Rectal smooth muscle tissue (tissue), 1 donor: ENCODE measurements around the gene NAALAD2.
A peak's percentile ranks its signal among the peaks of the same experiment; 100 is the strongest.
"Not testable (repeated sequence)": the region's sequence is repeated elsewhere in the genome, so short reads cannot be mapped to it uniquely, and the experiment has no call there.

ENCODE experiments used
- H3K27ac ChIP-seq: one replicate; pipeline ENCODE4 v1.7.0; 2013; ENCODE audit warnings: low read depth, low read length, inconsistent platforms
- H3K27me3 ChIP-seq: one replicate; pipeline ENCODE4 v1.7.0; 2013; ENCODE audit warnings: low read length; ENCODE audit not compliant: control insufficient read depth, insufficient read depth
- H3K36me3 ChIP-seq: one replicate; pipeline ENCODE4 v1.7.0; 2013; ENCODE audit warnings: low read length; ENCODE audit not compliant: control insufficient read depth, insufficient read depth
- H3K4me1 ChIP-seq: one replicate; pipeline ENCODE4 v1.7.0; 2013; ENCODE audit warnings: low read length; ENCODE audit not compliant: control insufficient read depth, insufficient read depth
- H3K4me3 ChIP-seq: one replicate; pipeline ENCODE4 v1.7.0; 2013; ENCODE audit warnings: low read length
- H3K9ac ChIP-seq: one replicate; pipeline ENCODE4 v1.7.0; 2013; ENCODE audit warnings: low read length

The NAALAD2 gene

DNA sequence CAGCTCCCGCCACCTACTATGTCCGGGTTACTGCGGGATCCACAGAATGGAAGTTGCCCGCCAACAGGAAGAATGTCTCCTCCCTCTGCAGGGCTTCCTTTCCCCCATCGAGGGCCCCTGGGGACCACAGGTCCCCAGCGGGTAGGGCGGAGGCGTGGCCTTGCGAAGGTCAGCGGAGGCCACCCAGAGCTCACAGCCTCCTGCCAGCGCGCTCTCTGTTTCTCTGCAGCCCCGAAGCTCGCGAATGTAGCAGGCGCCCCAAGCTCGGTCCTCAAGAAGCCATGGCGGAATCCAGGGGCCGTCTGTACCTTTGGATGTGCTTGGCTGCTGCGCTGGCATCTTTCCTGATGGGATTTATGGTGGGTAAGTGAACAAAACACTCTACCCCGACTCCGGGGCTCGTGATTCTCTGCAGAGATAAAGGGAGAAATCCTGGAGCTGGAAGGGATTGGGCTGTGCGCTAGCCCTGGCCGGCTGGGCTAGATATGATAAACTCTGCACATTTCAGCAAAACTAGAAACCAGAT is at the start of gene NAALAD2:
Gene NAALAD2 (plus strand): TSS at position 186 of the 526 bp plus-strand sequence. CDS start 96 bp downstream, at position 282.
- Histone ChIP-seq H3K36me3 (no peaks in the 10 kb centered on the region), H3K9ac (no peak within 1 kb of the TSS), H3K27me3 (no peaks in the 10 kb centered on the region), H3K4me3 (peak within 1 kb of the TSS; percentile 56), H3K4me1 (no peaks in the 10 kb centered on the region), H3K27ac (no peak within 1 kb of the TSS)

DNA sequence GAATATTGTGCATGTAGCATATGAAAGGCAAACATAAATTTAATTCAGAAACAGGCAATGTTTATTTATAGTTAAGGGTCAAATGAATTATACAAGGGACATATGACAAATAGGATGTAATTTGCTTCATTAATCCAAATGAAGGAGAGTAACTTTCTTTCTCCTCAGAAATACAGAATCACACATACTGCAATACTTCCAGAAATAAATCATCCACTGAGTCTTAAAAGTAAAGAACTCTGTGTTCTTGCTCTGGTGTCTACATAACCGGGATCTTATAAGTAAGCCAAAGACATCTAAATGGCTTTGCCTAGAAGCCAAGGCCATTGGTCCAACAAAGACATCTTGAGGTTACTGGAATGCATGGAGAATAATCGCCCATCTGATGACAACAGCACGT is 48.8 kb upstream of the NAALAD2 start, which contains the start of gene UBTFL1:
Gene UBTFL1 (plus strand): TSS at position 301 of the 400 bp plus-strand sequence. CDS start 0 bp downstream, at position 301.
- H3K4me3 ChIP-seq, H3K27ac ChIP-seq, H3K36me3 ChIP-seq, H3K9ac ChIP-seq, H3K4me1 ChIP-seq, H3K27me3 ChIP-seq: not testable (repeated sequence)

DNA sequence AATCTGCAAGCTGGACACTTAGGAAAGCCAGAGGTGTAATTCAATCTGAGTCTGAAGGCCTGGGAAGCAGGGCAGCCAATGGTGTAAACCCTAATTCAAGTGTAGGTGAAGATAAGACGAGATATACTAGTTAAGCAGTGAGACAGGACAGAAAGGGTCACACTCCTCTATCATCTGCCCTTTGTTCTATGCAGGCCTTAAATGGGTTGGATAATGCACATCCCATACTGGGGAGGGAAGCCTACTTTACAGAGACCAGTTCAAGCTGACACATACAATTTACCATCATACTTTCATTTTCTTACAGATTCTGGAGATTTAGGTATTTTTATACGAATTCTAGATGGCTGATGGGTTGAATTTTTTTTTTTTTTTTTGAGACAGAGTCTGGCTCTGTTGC is 45.7 kb upstream of the NAALAD2 start:
- H3K27ac ChIP-seq, H3K4me1 ChIP-seq, H3K9ac ChIP-seq, H3K36me3 ChIP-seq, H3K4me3 ChIP-seq, H3K27me3 ChIP-seq: not testable (repeated sequence)

GRCh38 chr11:90095230-90095924 is 39.1 kb upstream of the NAALAD2 start:
- not testable (repeated sequence) for H3K9ac ChIP-seq, H3K4me1 ChIP-seq, H3K36me3 ChIP-seq, H3K27ac ChIP-seq, H3K27me3 ChIP-seq, H3K4me3 ChIP-seq

DNA sequence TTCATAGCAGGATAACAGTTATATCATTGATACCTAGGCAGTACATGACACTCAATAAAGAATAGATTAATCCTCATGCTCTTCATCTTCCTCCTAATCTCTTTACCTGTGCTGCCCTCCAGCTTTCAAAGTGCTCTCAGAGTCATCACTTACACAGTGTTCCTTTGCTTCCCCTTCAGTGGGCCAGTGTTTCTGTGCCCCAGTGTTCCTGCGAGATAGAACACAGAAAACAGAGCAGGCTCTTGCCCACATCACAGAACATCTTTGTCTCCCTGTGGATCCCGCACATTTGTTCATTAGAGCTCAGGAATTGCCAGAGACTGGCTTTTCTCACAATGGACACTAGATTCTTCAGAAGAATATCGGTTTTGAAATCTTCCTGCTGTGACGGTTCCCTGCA is 36.2 kb upstream of the NAALAD2 start:
- not testable (repeated sequence) for H3K9ac ChIP-seq, H3K36me3 ChIP-seq, H3K27me3 ChIP-seq, H3K4me1 ChIP-seq, H3K27ac ChIP-seq, H3K4me3 ChIP-seq

DNA sequence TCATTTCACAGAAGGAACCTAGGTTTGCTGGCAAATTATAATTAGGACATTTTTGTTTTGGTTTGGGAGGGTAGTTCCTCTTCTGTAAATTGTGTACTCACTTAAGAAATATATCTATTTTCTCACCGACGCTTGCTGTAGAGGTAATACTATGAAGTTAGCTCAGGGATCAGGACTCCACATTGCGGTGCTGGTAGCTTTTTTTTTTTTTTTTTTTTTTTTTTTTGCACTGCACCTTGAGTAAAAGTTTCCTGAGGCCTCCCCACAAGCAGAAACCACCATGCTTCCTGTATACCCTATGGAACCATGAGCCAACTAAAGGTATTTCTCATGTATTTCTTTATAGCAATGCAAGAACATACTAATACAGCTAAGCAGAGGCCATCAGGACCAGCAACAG is 34.0 kb upstream of the NAALAD2 start:
- no peak overlapping the region for H3K9ac ChIP-seq
- H3K4me3 ChIP-seq, result no peak overlapping the region
- H3K4me1 ChIP-seq, result no peaks in the 10 kb centered on the region
- no peak overlapping the region for H3K27ac ChIP-seq
- H3K36me3 ChIP-seq, result no peaks in the 10 kb centered on the region
- H3K27me3 ChIP-seq, result no peaks in the 10 kb centered on the region

- H3K27ac ChIP-seq, result no peak overlapping the region
- H3K4me1 ChIP-seq, result no peaks in the 10 kb centered on the region
- no peak overlapping the region for H3K4me3 ChIP-seq
- H3K9ac ChIP-seq, result no peak overlapping the region
- no peaks in the 10 kb centered on the region for H3K36me3 ChIP-seq
- no peaks in the 10 kb centered on the region for H3K27me3 ChIP-seq
Observed at GRCh38 chr11:90113541-90113940, 20.9 kb upstream of the NAALAD2 start.

DNA sequence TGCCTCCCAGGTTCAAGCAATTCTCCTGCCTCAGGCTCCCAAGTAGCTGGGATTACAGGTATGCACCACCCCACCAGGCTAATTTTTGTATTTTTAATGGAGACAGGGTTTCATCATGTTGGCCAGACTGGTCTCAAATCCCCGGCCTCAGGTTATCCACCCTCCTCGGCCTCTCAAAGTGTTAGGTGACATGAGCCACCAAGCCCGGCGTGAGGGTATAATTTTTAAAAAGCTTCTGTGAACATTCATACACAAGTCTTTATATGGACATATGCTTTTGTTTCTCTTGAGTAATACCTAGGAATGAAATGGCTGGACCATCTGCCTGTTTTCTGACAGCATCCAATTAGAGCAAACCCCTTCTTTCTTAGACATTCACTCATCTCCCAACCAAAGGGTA is 14.3 kb upstream of the NAALAD2 start:
- H3K9ac ChIP-seq, result no peak overlapping the region

GRCh38 chr11:90124371-90124770 is 10.1 kb upstream of the NAALAD2 start:
- no peaks in the 10 kb centered on the region for H3K4me1 ChIP-seq
- no peak overlapping the region for H3K27ac ChIP-seq
- no peaks in the 10 kb centered on the region for H3K36me3 ChIP-seq
- H3K4me3 ChIP-seq, result no peak overlapping the region
- no peak overlapping the region for H3K9ac ChIP-seq
- H3K27me3 ChIP-seq, result no peaks in the 10 kb centered on the region

More for the DNA sequence above, 14.3 kb upstream of the NAALAD2 start:
- no peak overlapping the region for H3K4me3 ChIP-seq
- no peaks in the 10 kb centered on the region for H3K36me3 ChIP-seq
- H3K27me3 ChIP-seq, result no peaks in the 10 kb centered on the region
- no peaks in the 10 kb centered on the region for H3K4me1 ChIP-seq
- no peak overlapping the region for H3K27ac ChIP-seq

- H3K27me3 ChIP-seq, result no peaks in the 10 kb centered on the region
- H3K27ac ChIP-seq, result no peak overlapping the region
- H3K4me1 ChIP-seq, result no peaks in the 10 kb centered on the region
- H3K4me3 ChIP-seq, result no peak overlapping the region
- H3K9ac ChIP-seq, result no peak overlapping the region
- H3K36me3 ChIP-seq, result no peaks in the 10 kb centered on the region
Observed at GRCh38 chr11:90124946-90125345, 9.5 kb upstream of the NAALAD2 start.

GRCh38 chr11:90133560-90134477 is 644 bp upstream of the NAALAD2 start:
- H3K36me3 ChIP-seq, result no peaks in the 10 kb centered on the region
- H3K9ac ChIP-seq, result no peak overlapping the region
- no peaks in the 10 kb centered on the region for H3K27me3 ChIP-seq
- H3K4me3 ChIP-seq, result peak overlapping the region; percentile 56
- no peaks in the 10 kb centered on the region for H3K4me1 ChIP-seq
- no peak overlapping the region for H3K27ac ChIP-seq

GRCh38 chr11:90135016-90135415 is 553 bp downstream of the NAALAD2 start:
- Histone ChIP-seq H3K9ac (no peak overlapping the region), H3K4me1 (no peaks in the 10 kb centered on the region), H3K4me3 (peak overlapping the region; percentile 56), H3K27ac (no peak overlapping the region), H3K27me3 (no peaks in the 10 kb centered on the region), H3K36me3 (no peaks in the 10 kb centered on the region)
